Subcutaneous adipose tissue (tissue), 4 donors: ENCODE results near the gene ATP10B. TPM values are rescaled to one million over a fixed set of nuclear protein-coding genes. Genes with fewer than 3 reads are reported as not detected.

Experiments
- CTCF ChIP-seq: fragments of 450-650 bp; IDR thresholded peaks from one replicate; pipeline ENCODE4 v1.5.1; 2016; ENCODE audit warnings: low read depth, mild to moderate bottlenecking, control low read depth, antibody characterized with exemption, moderate library complexity
- total RNA-seq, 4 donors: library from RNA; depleted of rRNA; stranded (reverse); fragments of >200 nt; gene quantifications; one replicate each; pipeline ENCODE4 v1.1.0, GENCODE V29; 2016

Gene ATP10B
- total RNA-seq, 4 donors from 2014 or later: under 0.01 TPM; not detected in 3

- TF ChIP-seq CTCF: no peak
These were observed 16.0 kb downstream of the ATP10B start for GRCh38 chr5:160835818-160836528.

DNA sequence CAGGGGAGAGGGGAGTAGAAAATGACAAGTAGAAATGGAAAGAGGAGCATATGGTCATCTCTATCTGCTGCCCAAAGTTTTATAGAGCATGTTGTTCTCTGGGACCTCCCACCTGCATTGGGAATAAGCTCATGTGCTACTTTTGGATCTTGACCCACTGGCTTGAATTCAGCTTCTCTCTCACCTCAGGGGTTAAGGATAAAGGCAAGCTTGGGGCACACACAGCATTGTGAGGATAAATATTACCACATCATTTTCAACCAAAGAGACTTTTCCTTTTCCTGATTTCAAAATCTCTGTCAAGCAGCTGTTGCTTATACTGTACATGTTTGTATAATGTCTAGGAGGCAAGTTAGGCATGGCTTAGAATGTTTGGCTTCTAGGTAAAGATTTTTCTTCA is 16.6 kb downstream of the ATP10B start:
- TF ChIP-seq CTCF: no peak

DNA sequence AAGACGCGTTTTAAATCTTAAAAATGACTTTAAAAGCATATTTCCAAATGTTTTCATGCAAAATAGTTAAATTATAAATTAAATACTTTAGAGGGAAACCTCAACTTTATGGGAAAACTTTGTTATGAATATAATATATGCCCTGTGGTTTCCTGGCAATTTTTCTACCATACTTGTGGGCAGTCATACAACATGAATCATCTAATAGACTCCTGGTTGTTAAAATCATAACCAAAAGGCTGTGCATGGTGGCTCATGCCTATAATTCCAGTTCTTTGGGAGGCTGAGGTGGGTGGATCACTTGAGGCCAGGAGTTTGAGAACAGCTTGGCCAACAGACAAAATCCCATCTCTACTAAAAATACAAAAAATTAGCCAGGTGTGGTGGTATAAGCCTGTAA is 18.2 kb downstream of the ATP10B start:
- TF ChIP-seq CTCF: no peak

DNA sequence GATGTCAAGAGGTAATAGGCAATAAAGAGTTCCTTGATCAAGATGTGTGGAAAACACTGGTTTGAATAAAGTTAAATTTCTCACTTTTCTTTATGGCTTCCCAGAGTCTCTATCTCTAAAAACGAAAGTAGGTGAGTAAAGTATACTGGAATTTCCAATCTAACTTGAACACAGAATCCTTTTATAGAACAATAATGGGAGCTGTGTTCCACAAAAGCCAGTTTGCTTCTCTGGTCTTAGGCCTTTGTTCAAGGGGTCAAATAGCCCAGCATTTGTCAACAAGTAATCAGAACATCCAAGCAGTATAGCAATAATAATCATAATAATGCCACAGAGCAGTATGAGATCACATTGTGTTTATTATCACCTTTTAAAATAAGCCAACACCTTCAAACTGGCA is 20.2 kb downstream of the ATP10B start:
- TF ChIP-seq CTCF: no peak

DNA sequence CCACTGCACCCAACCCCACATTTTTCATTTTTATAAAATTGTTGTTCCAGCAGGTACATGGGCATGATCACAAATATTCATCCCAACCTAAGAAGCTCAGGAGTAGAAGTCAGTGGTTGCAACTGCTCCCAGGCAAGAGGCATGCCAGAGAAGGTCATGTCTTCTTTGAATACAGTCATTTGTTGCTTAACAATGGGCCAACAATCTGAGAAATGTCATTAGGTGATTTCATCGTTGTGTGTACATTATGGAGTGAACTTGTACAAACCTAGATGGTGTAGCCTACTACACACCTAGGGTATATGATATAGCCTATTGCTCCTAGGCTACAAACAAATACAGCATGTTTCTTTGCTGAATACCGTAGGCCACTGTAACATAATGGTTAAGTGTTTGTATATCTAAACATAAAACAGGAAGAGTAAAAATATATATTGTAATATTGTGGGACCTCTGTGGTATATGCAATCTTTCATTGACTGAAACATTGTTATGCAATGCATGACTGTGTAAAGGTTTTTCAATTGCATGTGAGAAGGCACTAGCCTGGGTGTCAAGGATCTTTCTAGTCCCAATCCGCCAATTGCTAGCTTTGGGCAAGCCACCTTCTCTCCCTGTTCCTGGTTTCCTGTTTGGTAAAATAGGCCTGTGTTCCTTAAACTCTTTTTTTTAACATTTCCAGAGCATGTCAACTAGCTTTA is 27.6 kb downstream of the ATP10B start:
- no peak for TF ChIP-seq CTCF

GRCh38 chr5:160805376-160805775 is 46.6 kb downstream of the ATP10B start:
- TF ChIP-seq CTCF: no peak

DNA sequence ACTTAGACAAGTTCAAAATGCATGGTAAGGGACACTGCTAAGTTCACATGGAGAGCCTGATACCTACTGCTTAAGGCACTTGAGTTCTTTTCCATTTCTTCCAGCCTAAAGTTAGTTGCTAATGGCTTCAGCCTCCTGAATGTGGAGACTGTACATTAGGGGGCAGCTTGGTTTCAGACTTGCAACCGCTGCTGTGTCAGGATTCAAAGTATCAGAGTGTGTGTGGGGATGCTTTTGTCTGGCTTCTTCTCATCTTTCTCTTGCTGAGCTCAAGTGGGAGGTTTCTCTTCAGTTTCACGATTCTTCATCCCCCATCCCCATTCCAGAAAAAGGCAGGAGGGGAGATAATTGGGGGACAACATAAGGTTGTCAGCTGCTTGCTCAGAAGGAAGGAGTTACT is 49.4 kb downstream of the ATP10B start:
- TF ChIP-seq CTCF: no peak
